OCI-LY3 (cell line): ENCODE results near the gene AOX1.

Source experiments
- EZH2phosphoT487 ChIP-seq: fragments of 200-600 bp; shearing (Covaris generic); IDR thresholded peaks from 2 replicates; pipeline ENCODE4 v1.6.1; 2018; ENCODE audit warnings: antibody characterized with exemption, mixed run types, low read depth
- TF ChIP-seq, protein P1 (sequence below): fragments of 200-600, 300-600 bp; sonication (generic); IDR thresholded peaks from 2 replicates; pipeline ENCODE4 v1.5.1; 2014; ENCODE audit warnings: antibody characterized with exemption, low read length, low read depth

DNA sequence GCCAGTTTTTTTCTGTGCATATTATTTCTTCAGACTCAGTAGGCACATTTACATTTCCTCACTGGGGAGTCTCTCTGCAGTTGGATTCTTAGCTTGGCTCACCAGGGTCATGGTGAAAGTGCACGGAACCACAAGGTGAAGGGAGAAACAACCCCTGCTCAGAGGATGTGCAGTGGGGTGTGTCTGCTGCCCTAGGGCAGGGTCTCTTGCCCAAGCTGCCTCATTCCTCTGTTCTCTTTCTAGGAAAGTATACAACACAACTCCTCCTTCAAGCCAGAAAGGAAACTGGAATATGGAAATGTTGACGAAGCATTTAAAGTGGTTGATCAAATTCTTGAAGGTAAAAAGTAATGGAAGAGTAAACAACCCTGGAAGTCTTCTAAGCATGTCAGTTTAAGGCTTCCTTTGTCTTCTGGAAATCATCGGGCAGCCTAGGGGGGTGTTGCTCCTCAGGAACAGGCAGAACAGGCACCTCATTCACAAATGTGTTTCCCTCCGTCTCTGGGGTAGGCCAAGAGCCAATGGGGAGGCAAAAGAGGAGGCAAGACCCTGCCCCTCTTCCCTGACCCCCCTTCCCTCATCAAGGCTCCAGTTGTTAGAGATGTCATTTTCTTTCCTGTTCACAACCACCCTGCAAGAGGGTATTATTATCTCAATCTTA is 41.4 kb downstream of the AOX1 start:
- TF ChIP-seq, protein P1, sequence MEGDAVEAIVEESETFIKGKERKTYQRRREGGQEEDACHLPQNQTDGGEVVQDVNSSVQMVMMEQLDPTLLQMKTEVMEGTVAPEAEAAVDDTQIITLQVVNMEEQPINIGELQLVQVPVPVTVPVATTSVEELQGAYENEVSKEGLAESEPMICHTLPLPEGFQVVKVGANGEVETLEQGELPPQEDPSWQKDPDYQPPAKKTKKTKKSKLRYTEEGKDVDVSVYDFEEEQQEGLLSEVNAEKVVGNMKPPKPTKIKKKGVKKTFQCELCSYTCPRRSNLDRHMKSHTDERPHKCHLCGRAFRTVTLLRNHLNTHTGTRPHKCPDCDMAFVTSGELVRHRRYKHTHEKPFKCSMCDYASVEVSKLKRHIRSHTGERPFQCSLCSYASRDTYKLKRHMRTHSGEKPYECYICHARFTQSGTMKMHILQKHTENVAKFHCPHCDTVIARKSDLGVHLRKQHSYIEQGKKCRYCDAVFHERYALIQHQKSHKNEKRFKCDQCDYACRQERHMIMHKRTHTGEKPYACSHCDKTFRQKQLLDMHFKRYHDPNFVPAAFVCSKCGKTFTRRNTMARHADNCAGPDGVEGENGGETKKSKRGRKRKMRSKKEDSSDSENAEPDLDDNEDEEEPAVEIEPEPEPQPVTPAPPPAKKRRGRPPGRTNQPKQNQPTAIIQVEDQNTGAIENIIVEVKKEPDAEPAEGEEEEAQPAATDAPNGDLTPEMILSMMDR, result no peak
- no peak for TF ChIP-seq EZH2phosphoT487
